Right lobe of liver (tissue), 6 donors: ENCODE results near the gene SLC39A2. TPM values are rescaled to one million over a fixed set of nuclear protein-coding genes. Genes with fewer than 3 reads are reported as not detected.
A peak's percentile ranks its signal among the peaks of the same experiment; 100 is the strongest.
"Not testable (repeated sequence)": the region's sequence is repeated elsewhere in the genome, so short reads cannot be mapped to it uniquely, and the experiment has no call there.

ENCODE experiments used
- ATAC-seq, 4 donors: fragments of 200-7000 bp; cut with Tn5 transposase; one replicate each; pipeline ENCODE4 v1.9.1; 2020; ENCODE audit warnings: mild to moderate bottlenecking in 4 of 4, moderate library complexity in 4 of 4
- DNase-seq, 3 donors: peaks; one replicate each; pipeline ENCODE4 v3.0.0-alpha.2; 2020
- H3K27ac ChIP-seq, 3 donors: fragments of 200-600 bp; one replicate each; pipeline ENCODE4 v1.8.0; 2022
- H3K27me3 ChIP-seq, 2 donors: fragments of 200-600 bp; one replicate each; pipeline ENCODE4 v1.8.0; 2022
- H3K36me3 ChIP-seq, 4 donors: fragments of 200-600 bp; sonication (generic) in 1 of 4; one replicate each; pipeline versions ENCODE4 v1.5.1 to v1.8.0; 2017 to 2022; ENCODE audit warnings: control low read depth in 1 of 4
- H3K4me1 ChIP-seq, 4 donors: fragments of 200-600 bp; sonication (generic) in 1 of 4; one replicate each; pipeline versions ENCODE4 v1.5.1 to v1.8.0; 2017 to 2022; ENCODE audit warnings: control low read depth in 1 of 4
- H3K4me3 ChIP-seq, 3 donors: fragments of 200-600 bp; one replicate each; pipeline ENCODE4 v1.8.0; 2022
- H3K9me3 ChIP-seq, 4 donors: fragments of 200-600 bp; sonication (generic) in 1 of 4; one replicate each; pipeline versions ENCODE4 v1.5.1 to v1.8.0; 2017 to 2022; ENCODE audit warnings: control low read depth in 1 of 4
- POLR2A ChIP-seq: fragments of 450-650 bp; IDR thresholded peaks from one replicate; pipeline ENCODE4 v1.6.1; 2017; ENCODE audit warnings: antibody characterized with exemption, mild to moderate bottlenecking
- WGBS: methylation state at CpG from one replicate; pipeline ENCODE4 v1.1.6; 2018; ENCODE audit warnings: low coverage, low lambda C conversion rate; ENCODE audit not compliant: insufficient coverage; ENCODE audit errors: missing lambda C conversion rate; 5-methylcytosine and 5-hydroxymethylcytosine counted together
- intact Hi-C, 2 donors: fragments of 100-400 bp; cut with DNase I; formaldehyde crosslinking; loops; one replicate each; pipeline versions ENCODE4 v1.11.2 to v1.14.1; 2022
- long read RNA-seq: library from polyadenylated mRNA; unstranded; transcript quantifications from one replicate; pipeline ENCODE4 v2.0.0, GENCODE V29; 2019
- total RNA-seq, 6 experiments: library from RNA; depleted of rRNA in 2 of 6; stranded (reverse); fragments of >200 nt in 2 of 6; fragmentation: NEBNext Ultra II Directional in 3 of 6; extraction: Animal tissue kit (Norgen Biotek cat#: 25700) in 3 of 6; gene quantifications; one replicate each; pipeline versions ENCODE4 v1.1.0 to v1.2.4, GENCODE V29; 2016 to 2023
- TF ChIP-seq, protein P1 (sequence below), 4 donors: fragments of 200-600 bp in 3 of 4; fragments of 450-650 bp in 1 of 4; IDR thresholded peaks; one replicate each; pipeline versions ENCODE4 v1.5.1 to v1.8.0; 2016 to 2022; ENCODE audit warnings: antibody characterized with exemption in 4 of 4, mild to moderate bottlenecking in 2 of 4
- donor health status: DM: no; HTN: yes; CAD: no.
- donor health status: DM: no; HTN: no; CAD: no.
- donor health status: DM: no; HTN: no; CAD: no.
- donor health status: DM: no; HTN: yes; CAD: no.
- donor health status: DM: no; HTN: yes; CAD: no.

The SLC39A2 gene
- not detected for total RNA-seq
- long read RNA-seq, result 0 reads

- H3K4me1 ChIP-seq, result no peaks in the 10 kb centered on the region
Observed at GRCh38 chr14:20998674-20999366, at the start of gene SLC39A2. Gene SLC39A2, plus strand, starts transcription at chr14:20999293. Its CDS starts 154 bp downstream, at chr14:20999447.

DNA sequence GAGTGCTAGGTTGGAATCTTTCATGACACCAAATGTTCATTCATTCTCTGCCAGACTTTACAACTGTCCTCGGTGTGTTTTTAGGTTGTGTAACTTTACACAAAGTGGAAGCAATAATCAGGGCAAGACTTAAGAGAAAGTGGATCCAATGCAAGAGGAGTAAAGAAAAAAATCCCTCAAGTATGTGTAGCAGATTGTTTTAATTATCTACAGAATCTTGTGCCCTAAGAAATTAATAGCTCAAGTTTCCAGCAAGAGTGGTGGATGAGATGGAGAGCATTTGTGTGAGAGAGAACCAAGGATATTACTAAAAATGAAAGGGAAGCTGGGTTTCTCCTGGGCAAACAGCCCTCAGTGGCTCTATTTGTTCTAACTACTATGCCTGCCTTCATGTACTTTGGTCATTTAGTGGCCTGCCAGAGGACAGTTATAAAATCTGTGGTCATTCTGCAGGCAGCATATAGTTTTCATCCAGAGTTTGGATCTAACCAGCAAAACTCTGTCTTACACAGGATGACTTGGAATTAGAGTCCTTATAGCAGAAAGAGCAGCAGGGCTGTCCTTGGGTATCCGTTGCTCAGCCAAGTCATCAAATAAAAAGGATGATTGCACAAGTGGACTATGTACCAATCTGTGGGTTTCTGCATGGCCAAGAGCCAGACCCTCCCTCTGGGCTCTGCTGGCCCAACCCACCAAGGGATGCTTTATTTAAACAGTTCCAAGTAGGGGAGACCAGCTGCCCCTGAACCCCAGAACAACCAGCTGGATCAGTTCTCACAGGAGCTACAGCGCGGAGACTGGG lies 44.2 kb upstream of the SLC39A2 start, which contains the start of gene RNASE2:
Gene RNASE2 (plus strand): TSS at position 752 of the 802 bp plus-strand sequence. CDS start 285 bp downstream, outside the sequence.
- H3K27ac ChIP-seq, H3K36me3 ChIP-seq, H3K27me3 ChIP-seq, H3K4me3 ChIP-seq, intact Hi-C loops, H3K9me3 ChIP-seq: not testable (repeated sequence)
- DNase-seq (peak; percentile 39 to 68 (median 58)), ATAC-seq (peak; percentile 91 to 97 (median 95))
- peaks cover 0 to 16% (median 3%) of the 10 kb centered on the region in 4 donors for H3K4me1 ChIP-seq
- 14% methylated on average over 1 of the region's 4 CpGs for WGBS

More at GRCh38 chr14:20998674-20999366, at the start of gene SLC39A2:
- no peaks in the 10 kb centered on the region for H3K9me3 ChIP-seq
- ATAC-seq (peak; percentile 31 to 61 (median 48)), DNase-seq (no peak)
- peaks cover 9 to 35% (median 22%) of the 10 kb centered on the region in 4 donors for H3K36me3 ChIP-seq
- intact Hi-C loops, result no loop called here
- no peak for TF ChIP-seq POLR2A
- TF ChIP-seq, protein P1, sequence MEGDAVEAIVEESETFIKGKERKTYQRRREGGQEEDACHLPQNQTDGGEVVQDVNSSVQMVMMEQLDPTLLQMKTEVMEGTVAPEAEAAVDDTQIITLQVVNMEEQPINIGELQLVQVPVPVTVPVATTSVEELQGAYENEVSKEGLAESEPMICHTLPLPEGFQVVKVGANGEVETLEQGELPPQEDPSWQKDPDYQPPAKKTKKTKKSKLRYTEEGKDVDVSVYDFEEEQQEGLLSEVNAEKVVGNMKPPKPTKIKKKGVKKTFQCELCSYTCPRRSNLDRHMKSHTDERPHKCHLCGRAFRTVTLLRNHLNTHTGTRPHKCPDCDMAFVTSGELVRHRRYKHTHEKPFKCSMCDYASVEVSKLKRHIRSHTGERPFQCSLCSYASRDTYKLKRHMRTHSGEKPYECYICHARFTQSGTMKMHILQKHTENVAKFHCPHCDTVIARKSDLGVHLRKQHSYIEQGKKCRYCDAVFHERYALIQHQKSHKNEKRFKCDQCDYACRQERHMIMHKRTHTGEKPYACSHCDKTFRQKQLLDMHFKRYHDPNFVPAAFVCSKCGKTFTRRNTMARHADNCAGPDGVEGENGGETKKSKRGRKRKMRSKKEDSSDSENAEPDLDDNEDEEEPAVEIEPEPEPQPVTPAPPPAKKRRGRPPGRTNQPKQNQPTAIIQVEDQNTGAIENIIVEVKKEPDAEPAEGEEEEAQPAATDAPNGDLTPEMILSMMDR (IDR thresholded peaks at IDR 0.05), result no peak
- no peaks in the 10 kb centered on the region for H3K27me3 ChIP-seq
- H3K27ac ChIP-seq, result no peak within 1 kb of the TSS
- WGBS, result 60% methylated on average over 3 of the region's 6 CpGs
- no peak within 1 kb of the TSS for H3K4me3 ChIP-seq

GRCh38 chr14:20955538-20955873 lies 43.6 kb upstream of the SLC39A2 start:
- ATAC-seq, result peak in 2 of 4 donors; percentile 33 to 52
- DNase-seq, H3K9me3 ChIP-seq, intact Hi-C loops, H3K4me3 ChIP-seq, H3K36me3 ChIP-seq, H3K27me3 ChIP-seq, H3K27ac ChIP-seq: not testable (repeated sequence)
- 15% methylated on average over 5 of the region's 5 CpGs for WGBS
- H3K4me1 ChIP-seq, result peaks cover 0 to 16% (median 3%) of the 10 kb centered on the region in 4 donors

GRCh38 chr14:20956376-20956976 lies 42.6 kb upstream of the SLC39A2 start:
- no peak for TF ChIP-seq POLR2A
- TF ChIP-seq, protein P1 (IDR thresholded peaks at IDR 0.05), result no peak
- Histone ChIP-seq H3K27ac (no peak overlapping the region), H3K9me3 (no peaks in the 10 kb centered on the region), H3K4me1 (peaks cover 0 to 16% (median 3%) of the 10 kb centered on the region in 4 donors), H3K27me3 (no peaks in the 10 kb centered on the region), H3K4me3 (no peak overlapping the region), H3K36me3 (no peaks in the 10 kb centered on the region)
- DNase-seq (no peak), ATAC-seq (no peak)
- WGBS, result 88% methylated on average over 11 of the region's 11 CpGs
- intact Hi-C loops, result no loop called here

- intact Hi-C loops, DNase-seq, ATAC-seq: not testable (repeated sequence)
Observed at GRCh38 chr14:20958946-20959345, 40.1 kb upstream of the SLC39A2 start.

More at GRCh38 chr14:20958946-20959345, 40.1 kb upstream of the SLC39A2 start:
- not testable (repeated sequence) for H3K27ac ChIP-seq, H3K9me3 ChIP-seq, H3K36me3 ChIP-seq, H3K27me3 ChIP-seq, H3K4me3 ChIP-seq
- H3K4me1 ChIP-seq, result peaks cover 0 to 16% (median 3%) of the 10 kb centered on the region in 4 donors
